ENCODE measurements around the gene ATP1B4. TPM values are rescaled to one million over a fixed set of nuclear protein-coding genes. Genes with fewer than 3 reads are reported as not detected.
A peak's percentile ranks its signal among the peaks of the same experiment; 100 is the strongest.

ATP1B4 gene
- total and polyA plus RNA-seq, 2 of the 13 experiments (the other 11 are each of a cell fraction or from before 2014, with no cell fraction given): not detected

DNA sequence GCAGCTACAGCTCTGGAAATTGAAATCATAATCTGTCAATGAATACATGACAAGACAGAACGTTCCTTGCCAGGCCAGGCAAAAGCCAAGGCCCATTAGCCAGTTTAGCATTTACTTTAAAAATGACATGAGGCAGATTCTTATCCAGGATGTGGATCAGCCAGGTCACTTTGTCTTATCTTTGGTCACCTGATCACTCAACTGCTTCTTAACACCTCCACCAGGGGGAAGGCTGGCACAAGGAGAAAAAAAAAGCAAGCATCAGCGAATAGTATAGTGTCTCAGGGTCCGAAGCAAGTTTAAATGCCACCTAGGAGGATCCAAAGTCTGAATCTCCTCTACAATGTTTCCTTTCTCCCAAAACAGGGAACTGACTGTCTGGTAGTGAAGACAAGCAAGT lies 18.8 kb downstream of the ATP1B4 start (continued):
- TF ChIP-seq, protein P1, sequence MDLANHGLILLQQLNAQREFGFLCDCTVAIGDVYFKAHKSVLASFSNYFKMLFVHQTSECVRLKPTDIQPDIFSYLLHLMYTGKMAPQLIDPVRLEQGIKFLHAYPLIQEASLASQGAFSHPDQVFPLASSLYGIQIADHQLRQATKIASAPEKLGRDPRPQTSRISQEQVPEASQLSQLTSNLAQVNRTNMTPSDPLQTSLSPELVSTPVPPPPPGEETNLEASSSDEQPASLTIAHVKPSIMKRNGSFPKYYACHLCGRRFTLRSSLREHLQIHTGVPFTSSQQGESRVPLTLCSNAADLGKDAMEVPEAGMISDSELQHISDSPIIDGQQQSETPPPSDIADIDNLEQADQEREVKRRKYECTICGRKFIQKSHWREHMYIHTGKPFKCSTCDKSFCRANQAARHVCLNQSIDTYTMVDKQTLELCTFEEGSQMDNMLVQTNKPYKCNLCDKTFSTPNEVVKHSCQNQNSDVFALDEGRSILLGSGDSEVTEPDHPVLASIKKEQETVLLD (CRISPR knock-in tag; IDR thresholded peaks at IDR 0.05; ENCODE audit: low read depth): no peak
- TF ChIP-seq, protein P2, sequence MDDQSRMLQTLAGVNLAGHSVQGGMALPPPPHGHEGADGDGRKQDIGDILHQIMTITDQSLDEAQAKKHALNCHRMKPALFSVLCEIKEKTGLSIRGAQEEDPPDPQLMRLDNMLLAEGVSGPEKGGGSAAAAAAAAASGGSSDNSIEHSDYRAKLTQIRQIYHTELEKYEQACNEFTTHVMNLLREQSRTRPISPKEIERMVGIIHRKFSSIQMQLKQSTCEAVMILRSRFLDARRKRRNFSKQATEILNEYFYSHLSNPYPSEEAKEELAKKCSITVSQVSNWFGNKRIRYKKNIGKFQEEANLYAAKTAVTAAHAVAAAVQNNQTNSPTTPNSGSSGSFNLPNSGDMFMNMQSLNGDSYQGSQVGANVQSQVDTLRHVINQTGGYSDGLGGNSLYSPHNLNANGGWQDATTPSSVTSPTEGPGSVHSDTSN (CRISPR knock-in tag; IDR thresholded peaks at IDR 0.05; ENCODE audit: borderline replicate concordance): no peak
- TF ChIP-seq ZNF256 (CRISPR knock-in tag; conservative IDR thresholded peaks at IDR 0.05) (no peak), ELF4 (CRISPR knock-in tag; IDR thresholded peaks at IDR 0.05; ENCODE audit: borderline replicate concordance) (no peak), MAFK (conservative IDR thresholded peaks at IDR 0.05 in 1 of 2, IDR thresholded peaks at IDR 0.05 in 1 of 2; ENCODE audit: low read length in 2 of 2) (0 out of 4 replicates have a peak, but pooled peaks of 1 of the 2 experiments have one; percentile 50), NFE2 (CRISPR knock-in tag; IDR thresholded peaks at IDR 0.05) (no peak), KDM1A (CRISPR knock-in tag; IDR thresholded peaks at IDR 0.05) (no peak), MTF2 (CRISPR knock-in tag; IDR thresholded peaks at IDR 0.05; ENCODE audit: borderline replicate concordance) (no peak), SALL1 (CRISPR knock-in tag; IDR thresholded peaks at IDR 0.05) (no peak)
- TF ChIP-seq, protein P3, sequence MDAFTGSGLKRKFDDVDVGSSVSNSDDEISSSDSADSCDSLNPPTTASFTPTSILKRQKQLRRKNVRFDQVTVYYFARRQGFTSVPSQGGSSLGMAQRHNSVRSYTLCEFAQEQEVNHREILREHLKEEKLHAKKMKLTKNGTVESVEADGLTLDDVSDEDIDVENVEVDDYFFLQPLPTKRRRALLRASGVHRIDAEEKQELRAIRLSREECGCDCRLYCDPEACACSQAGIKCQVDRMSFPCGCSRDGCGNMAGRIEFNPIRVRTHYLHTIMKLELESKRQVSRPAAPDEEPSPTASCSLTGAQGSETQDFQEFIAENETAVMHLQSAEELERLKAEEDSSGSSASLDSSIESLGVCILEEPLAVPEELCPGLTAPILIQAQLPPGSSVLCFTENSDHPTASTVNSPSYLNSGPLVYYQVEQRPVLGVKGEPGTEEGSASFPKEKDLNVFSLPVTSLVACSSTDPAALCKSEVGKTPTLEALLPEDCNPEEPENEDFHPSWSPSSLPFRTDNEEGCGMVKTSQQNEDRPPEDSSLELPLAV (CRISPR knock-in tag; conservative IDR thresholded peaks at IDR 0.05; ENCODE audit: low read depth): no peak
- TF ChIP-seq, protein P4, sequence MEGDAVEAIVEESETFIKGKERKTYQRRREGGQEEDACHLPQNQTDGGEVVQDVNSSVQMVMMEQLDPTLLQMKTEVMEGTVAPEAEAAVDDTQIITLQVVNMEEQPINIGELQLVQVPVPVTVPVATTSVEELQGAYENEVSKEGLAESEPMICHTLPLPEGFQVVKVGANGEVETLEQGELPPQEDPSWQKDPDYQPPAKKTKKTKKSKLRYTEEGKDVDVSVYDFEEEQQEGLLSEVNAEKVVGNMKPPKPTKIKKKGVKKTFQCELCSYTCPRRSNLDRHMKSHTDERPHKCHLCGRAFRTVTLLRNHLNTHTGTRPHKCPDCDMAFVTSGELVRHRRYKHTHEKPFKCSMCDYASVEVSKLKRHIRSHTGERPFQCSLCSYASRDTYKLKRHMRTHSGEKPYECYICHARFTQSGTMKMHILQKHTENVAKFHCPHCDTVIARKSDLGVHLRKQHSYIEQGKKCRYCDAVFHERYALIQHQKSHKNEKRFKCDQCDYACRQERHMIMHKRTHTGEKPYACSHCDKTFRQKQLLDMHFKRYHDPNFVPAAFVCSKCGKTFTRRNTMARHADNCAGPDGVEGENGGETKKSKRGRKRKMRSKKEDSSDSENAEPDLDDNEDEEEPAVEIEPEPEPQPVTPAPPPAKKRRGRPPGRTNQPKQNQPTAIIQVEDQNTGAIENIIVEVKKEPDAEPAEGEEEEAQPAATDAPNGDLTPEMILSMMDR (CRISPR knock-in tag; IDR thresholded peaks at IDR 0.05): peak; percentile 42
